Measurements from ENCODE around the gene PLXNB2.

- TF ChIP-seq CTCF (tag by site-specific recombination; IDR thresholded peaks at IDR 0.05) (0 out of 2 replicates have a peak, but pooled peaks have one; percentile 1), BCL11A (tag by site-specific recombination; IDR thresholded peaks at IDR 0.05; ENCODE audit: low read depth) (no peak), REST (tag by site-specific recombination; IDR thresholded peaks at IDR 0.05) (peak; percentile 98), ZNF513 (tag by site-specific recombination; IDR thresholded peaks at IDR 0.05) (no peak), ZNF423 (tag by site-specific recombination; IDR thresholded peaks at IDR 0.05) (no peak), IKZF3 (tag by site-specific recombination; IDR thresholded peaks at IDR 0.05) (no peak), ZSCAN5A (tag by site-specific recombination; IDR thresholded peaks at IDR 0.05) (no peak), PATZ1 (tag by site-specific recombination; IDR thresholded peaks at IDR 0.05) (peak; percentile 42; the same call in 1 of the 2 replicates), ZNF747 (tag by site-specific recombination; IDR thresholded peaks at IDR 0.05) (no peak), ZNF302 (tag by site-specific recombination; IDR thresholded peaks at IDR 0.05; ENCODE audit: low read depth) (no peak), GFI1B (tag by site-specific recombination; IDR thresholded peaks at IDR 0.05) (no peak)
Observed at GRCh38 chr22:50270666-50271394, 36.6 kb downstream of the PLXNB2 start.

Measured in HEK293 (cell line).